ENCODE data around the gene TTC1.
"Not testable (repeated sequence)": the region's sequence is repeated elsewhere in the genome, so short reads cannot be mapped to it uniquely, and the experiment has no call there.

TTC1 gene

DNA sequence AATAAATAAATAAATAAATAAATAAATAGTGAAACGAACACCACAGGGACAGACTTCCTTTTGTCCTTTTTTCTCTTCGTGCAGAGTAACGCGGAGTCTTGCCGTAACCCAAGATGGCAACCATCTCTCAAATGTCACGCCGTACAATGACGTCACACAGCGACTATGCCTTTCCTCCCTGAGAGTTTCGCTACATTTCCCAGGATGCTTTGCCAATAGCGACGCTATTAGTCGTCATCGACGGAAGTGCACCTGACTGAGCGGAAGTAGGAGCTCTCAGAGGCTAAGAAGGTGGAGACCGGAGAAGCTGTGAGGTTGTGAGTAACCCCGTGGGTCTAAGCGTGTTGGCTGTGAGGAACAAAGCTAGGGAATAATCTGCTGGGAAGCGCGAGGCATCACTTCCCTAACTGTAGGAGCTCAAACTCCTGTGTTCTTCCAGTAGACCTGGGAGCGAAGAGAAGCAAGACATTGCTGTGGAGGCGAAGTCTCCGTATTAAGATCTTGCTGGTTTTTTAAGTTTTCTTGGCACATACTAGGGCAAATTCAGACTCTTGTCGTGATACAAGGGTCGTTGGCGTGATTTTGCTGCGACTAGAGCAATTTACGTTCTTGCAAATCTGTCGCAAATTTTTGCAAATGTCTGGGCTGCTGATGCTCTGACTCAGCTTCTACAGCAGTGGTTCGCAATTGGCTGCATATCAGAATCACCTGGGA is at the start of gene TTC1:
TSS of gene TTC1 (plus strand) at position 263 of the 714 bp plus-strand sequence. CDS start 1,390 bp downstream, outside the sequence.
- DNase-seq, result peak; percentile 96

DNA sequence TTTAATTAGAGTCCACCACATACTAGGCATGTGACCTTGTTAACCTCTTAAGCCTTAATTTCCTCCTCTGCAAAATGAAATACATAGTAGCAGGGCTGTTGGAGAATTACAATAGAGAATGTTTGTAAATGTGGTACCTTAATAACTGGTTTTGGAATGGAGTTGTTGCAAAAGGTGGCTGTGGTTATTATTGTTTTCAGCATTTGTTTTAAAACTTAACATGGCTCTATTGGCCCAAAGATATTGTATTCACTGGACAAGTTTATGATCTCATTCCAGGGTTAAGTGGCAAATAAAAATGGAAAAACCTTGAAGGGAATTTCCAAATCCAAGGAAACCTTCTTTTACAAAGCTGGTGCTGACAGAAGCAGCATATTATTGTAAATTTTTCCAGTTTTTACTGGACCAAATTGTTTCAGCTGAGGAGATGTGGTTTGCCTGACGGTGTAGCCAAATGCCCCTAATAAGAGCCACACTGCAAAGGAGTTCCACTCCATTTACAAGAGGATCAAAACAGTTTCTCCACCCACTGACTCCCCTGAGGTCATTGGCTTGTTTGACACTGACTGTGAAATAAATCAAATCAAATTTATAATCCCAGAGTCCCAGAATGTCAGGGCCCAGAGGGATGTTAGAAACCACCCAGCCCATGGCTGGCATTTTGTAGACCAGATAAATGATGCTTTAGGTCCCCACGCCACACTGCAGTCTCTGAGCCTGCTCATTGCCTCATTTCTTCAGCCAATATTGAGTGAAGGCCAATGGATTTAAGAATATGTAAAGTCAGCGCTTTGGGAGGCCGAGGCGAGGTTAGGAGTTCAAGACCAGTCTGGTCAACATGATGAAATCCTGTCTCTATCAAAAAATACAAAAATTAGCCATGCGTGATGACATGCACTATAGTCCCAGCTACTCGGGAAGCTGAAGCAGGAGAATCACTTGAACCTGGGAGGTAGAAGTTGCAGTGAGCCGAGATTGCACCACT is 47.5 kb upstream of the TTC1 start:
- DNase-seq, result no peak

GRCh38 chr5:159962214-159962613 is 46.7 kb upstream of the TTC1 start:
- no peak for DNase-seq

GRCh38 chr5:159963935-159964334 is 45.0 kb upstream of the TTC1 start:
- DNase-seq, result no peak

- peak; percentile 33 for DNase-seq
Observed at GRCh38 chr5:159965031-159965837, 43.7 kb upstream of the TTC1 start.

- DNase-seq, result not testable (repeated sequence)
Observed at GRCh38 chr5:159965838-159966128, 43.2 kb upstream of the TTC1 start.

- no peak for DNase-seq
Observed at GRCh38 chr5:159969966-159970365, 39.0 kb upstream of the TTC1 start.

DNA sequence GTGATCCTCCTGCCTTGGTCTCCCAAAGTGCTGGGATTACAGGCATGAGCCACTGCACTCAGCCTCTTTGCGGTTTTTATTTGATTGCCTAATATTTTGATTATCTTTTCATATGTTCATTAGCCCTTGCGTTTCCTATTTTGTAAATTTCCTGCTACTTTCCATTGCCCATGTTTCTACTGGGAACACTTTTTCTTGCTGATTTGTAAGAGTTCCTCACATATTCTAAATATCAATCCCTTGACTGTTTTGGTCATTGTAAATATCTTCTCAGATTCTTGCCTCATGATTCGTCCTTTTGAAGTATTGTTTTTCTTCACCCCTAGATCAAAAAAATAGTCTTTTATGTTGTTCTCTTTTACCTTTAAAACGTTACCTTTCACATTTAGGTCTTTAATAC is 37.9 kb upstream of the TTC1 start:
- DNase-seq, result no peak

DNA sequence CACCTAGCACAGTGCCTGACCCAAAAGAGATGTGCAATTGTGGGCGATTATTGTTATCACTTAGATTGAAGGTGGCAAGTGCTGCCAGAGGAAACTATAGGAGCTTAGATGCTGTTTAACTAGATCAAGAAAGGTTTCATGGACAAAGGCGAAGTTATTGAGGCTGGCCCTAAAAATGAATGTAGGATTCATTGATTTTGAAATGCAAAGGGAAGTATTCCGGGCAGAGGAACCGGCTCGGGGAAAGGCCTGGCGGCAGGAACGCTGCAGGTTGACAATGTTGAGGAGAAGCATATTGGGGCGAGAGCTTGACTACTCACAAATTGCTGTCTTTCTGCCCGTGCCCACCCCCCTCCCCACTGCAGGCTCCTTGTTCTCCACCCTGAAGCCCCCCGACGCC is 37.4 kb upstream of the TTC1 start:
- no peak for DNase-seq

- peak; percentile 8 for DNase-seq
Observed at GRCh38 chr5:159971931-159972461, 36.9 kb upstream of the TTC1 start.

DNA sequence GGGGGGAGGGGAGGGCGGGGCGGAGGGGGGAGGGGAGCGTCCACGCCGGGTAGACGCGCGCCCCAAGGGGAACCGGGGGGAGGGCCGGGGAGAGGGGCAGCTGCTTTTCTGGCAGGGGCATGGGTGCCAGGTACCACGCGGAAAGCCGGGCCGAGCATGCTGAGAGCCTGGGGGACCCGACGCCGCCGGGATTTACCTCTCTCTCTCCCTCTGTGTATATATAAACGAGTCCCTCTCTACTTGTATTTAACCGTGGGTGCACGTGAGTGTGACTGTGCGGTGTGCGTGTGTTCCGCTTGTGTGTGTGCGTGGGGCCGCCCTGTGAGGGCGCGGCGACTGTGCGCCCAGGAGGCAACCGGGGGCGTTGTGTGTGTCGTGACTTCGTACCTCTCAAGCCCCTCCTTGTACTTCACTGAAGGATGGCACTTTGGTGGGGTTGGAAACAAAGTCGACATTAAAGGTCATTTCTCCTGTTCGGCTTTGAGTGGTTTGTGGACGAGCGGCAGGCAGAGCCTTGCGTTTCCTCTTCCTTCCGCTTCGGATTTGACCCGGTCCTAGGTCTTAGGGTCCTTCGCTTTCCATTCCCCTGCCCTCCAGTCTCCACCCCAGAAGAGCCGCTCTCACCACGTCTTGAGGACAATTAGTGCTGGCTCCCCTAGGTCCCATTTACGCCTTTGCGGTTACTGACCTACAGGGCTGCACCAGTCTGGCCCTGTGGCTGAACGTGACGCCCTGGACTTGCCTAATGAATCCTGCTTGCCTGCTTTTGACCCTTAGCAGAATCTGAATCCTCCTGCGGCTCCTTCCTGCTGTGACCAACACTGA is 36.2 kb upstream of the TTC1 start:
- DNase-seq, result no peak

- DNase-seq, result no peak
Observed at GRCh38 chr5:159975462-159976019, 33.4 kb upstream of the TTC1 start.

- DNase-seq, result no peak
Observed at GRCh38 chr5:159976921-159977320, 32.0 kb upstream of the TTC1 start.

DNA sequence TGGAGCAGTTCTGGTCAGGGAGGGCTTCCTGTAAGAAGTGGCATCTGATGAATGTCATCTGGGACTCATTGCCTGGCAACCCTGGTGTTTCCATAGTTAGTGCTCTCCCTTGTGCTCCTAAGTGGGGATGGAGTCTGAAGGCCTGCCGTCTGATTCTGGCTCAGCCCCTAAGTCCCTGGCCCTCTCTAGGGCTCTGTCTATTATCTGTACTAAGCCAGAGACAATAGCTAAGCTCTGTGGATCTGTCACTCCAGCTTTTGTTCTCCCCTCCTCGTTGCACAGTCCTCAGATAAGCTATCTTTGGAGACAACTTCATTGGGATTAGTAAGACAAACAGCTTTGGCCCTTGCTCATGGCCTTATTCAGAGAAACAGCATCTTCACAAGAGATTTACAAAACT is 30.6 kb upstream of the TTC1 start:
- DNase-seq, result no peak

GRCh38 chr5:159982421-159983173 is 26.3 kb upstream of the TTC1 start:
- DNase-seq, result no peak

DNA sequence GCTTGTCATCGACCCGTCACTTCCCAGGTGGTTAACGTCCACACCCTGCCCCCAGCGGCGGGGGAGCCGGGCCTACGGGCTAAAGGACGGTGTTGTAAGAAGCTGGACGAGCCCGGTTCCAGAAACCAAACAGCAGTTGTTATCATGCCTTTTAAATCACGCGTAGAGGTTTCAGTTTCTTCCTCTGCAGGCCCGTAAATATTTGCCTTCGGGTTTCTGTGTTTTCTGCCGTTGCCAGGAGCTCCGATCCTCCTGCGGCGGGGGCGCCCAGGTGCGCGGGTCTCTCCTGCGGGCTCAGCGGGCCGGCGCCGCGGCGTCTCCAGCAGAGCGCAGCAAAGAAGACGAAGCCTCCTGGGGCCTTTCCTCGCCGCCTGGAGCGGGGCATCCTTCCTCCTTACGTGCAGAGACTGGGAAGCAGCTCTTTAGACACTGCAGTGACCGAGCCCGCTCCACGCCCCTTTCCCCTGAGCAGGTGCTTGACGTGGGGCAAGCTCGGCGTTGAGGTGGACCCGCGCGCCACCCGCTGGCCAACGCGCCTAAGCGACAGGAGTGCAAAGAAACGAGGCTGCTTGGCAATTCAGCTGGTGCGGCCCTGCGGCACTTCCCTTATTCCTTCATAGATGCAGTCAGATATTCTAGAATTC is 21.8 kb upstream of the TTC1 start:
- peak; percentile 79 for DNase-seq

GRCh38 chr5:159990506-159990905 is 18.4 kb upstream of the TTC1 start:
- DNase-seq, result no peak

DNA sequence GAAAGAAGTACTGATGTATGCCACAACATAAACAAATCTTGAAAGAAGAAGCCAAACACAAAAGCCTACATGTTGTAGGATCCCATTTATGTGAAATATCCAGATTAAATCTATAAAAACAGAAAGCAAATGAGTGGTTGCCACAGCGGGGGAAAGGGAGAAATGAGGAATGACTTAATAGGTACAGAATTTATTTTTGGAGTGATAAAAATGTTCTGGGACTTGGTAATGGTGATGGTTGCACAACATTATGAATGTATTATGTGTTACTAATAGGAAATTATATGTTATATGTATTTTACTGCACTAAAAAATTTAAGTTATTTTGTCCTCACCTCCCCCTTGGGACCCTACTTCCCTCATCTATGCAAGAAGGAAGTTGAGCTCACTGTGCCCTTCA is 16.4 kb upstream of the TTC1 start:
- no peak for DNase-seq

- no peak for DNase-seq
Observed at GRCh38 chr5:159993194-159993593, 15.7 kb upstream of the TTC1 start.

- no peak for DNase-seq
Observed at GRCh38 chr5:159995907-159996306, 13.0 kb upstream of the TTC1 start.

DNA sequence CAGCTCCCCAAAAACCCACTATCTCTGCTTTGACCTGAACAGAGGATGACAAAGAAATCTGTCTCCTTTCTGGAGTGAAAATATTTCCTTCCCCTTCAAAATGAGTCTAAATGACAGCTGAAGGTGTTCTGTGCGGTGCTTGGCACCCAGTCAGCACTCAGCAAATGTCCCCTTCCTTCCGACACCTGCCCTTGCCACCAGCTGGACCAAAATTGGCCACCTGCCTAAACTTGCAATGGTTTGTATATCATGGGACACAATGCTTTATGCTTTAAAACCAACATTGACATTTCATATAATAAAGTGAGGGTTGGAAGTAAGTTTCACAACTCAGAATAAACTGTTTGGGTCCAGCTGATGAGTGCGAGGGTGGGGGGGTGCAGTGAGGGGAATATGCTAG is 7.5 kb upstream of the TTC1 start:
- no peak for DNase-seq
